ENCODE measurements around the gene NPAS2. TPM values are rescaled to one million over a fixed set of nuclear protein-coding genes. Genes with fewer than 3 reads are reported as not detected.

Gene NPAS2
- total RNA-seq, 1 experiment from 2014 or later, result 38.3 TPM

DNA sequence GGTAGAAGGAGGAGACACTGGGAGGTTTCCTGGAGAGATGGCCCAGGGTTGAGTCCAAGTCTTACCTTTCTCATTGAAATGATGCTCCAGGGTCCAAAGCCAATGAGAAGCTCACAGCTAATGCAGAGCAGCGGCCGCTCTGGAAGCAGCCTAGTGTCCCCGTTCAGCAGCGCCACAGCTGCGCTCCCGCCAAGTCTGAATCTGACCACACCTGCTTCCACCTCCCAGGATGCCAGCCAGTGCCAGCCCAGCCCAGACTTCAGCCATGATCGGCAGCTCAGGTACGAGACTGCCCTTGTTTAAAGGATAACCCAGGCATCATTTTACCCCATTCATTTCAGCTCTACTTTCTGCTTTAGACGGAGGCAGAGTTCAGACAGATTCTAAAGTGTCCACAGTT is 170.2 kb downstream of the NPAS2 start:
- H3K27me3 ChIP-seq (ENCODE audit: insufficient read depth, low read depth), result no peaks in the 10 kb centered on the region
- intact Hi-C loops (cut with micrococcal nuclease; ENCODE audit: unreplicated experiment), result no loop called here
- ChIA-PET CTCF (no interaction called here), POLR2A (ENCODE audit: unreplicated experiment) (no interaction called here)
- DNase-seq, result no peak
- H2AFZ ChIP-seq, result no peak overlapping the region
- no peak overlapping the region for H3K27ac ChIP-seq
- H3K4me3 ChIP-seq, result no peak overlapping the region
- no peak overlapping the region for H3K4me2 ChIP-seq
- no peak for TF ChIP-seq EZH2 (IDR thresholded peaks at IDR 0.05; ENCODE audit: low read depth)
- TF ChIP-seq, protein P1, sequence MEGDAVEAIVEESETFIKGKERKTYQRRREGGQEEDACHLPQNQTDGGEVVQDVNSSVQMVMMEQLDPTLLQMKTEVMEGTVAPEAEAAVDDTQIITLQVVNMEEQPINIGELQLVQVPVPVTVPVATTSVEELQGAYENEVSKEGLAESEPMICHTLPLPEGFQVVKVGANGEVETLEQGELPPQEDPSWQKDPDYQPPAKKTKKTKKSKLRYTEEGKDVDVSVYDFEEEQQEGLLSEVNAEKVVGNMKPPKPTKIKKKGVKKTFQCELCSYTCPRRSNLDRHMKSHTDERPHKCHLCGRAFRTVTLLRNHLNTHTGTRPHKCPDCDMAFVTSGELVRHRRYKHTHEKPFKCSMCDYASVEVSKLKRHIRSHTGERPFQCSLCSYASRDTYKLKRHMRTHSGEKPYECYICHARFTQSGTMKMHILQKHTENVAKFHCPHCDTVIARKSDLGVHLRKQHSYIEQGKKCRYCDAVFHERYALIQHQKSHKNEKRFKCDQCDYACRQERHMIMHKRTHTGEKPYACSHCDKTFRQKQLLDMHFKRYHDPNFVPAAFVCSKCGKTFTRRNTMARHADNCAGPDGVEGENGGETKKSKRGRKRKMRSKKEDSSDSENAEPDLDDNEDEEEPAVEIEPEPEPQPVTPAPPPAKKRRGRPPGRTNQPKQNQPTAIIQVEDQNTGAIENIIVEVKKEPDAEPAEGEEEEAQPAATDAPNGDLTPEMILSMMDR (conservative IDR thresholded peaks at IDR 0.05), result no peak
- H3K9me3 ChIP-seq (ENCODE audit: insufficient read depth, low read depth), result no peaks in the 10 kb centered on the region
- H3K9me2 ChIP-seq (ENCODE audit: insufficient read depth), result no peaks in the 10 kb centered on the region
- H3K79me2 ChIP-seq (ENCODE audit: low read depth), result no peaks in the 10 kb centered on the region
- H4K20me1 ChIP-seq (ENCODE audit: insufficient read depth), result peaks cover 6% of the 10 kb centered on the region; the same call in 1 of the 2 replicates
- peaks cover 21% of the 10 kb centered on the region; the same call in 1 of the 2 replicates for H3F3A ChIP-seq (ENCODE audit: insufficient read depth, low read depth)
- BruUV-seq (replicated peaks), result no TSS peak
- peaks cover 39% of the 10 kb centered on the region for H3K36me3 ChIP-seq (ENCODE audit: low read depth)
- no peaks in the 10 kb centered on the region for H3K4me1 ChIP-seq (replicated peaks; ENCODE audit: insufficient read depth)

DNA sequence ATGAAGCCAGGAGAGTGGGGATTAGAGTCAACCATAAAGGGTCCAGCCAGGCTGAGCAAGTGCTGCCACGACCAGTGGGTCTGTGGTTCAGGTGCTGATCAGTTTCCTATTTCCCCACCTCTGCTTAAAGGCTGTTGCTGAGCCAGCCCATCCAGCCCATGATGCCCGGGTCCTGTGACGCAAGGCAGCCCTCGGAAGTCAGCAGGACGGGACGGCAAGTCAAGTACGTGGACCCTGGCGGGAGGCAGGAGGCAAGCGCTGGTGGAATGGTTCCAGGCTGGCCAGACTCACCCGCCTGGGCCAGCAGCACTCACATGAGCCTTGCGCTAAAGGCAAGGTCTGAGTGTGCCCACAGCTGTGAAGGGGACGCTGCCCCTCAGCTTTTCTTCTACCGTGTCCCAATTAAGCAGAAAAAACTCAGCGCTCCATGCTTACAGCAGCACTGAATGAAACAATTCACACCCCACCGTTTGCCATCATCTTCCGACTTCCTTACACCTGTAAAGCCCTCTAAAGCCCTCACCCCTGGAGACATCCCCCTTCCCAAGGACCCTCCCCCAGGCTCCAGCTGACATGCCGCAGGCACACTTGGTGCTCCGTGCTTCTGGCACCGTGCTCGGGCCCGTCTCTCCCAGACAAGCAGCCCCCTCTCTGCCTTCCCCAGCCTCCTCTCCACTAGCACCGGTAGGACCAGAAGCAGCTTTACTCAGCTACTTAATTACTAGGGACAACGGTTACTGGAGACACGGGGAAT is 170.9 kb downstream of the NPAS2 start:
- DNase-seq, result no peak
- Histone ChIP-seq H3K27ac (no peak overlapping the region), H3F3A (ENCODE audit: insufficient read depth, low read depth) (peaks cover 15% of the 10 kb centered on the region; the same call in 1 of the 2 replicates), H3K27me3 (ENCODE audit: insufficient read depth, low read depth) (no peaks in the 10 kb centered on the region), H3K4me1 (replicated peaks; ENCODE audit: insufficient read depth) (no peaks in the 10 kb centered on the region), H3K79me2 (ENCODE audit: low read depth) (no peaks in the 10 kb centered on the region), H3K4me3 (no peak overlapping the region), H2AFZ (no peak overlapping the region), H3K9me3 (ENCODE audit: insufficient read depth, low read depth) (no peaks in the 10 kb centered on the region), H3K4me2 (no peak overlapping the region), H3K9me2 (ENCODE audit: insufficient read depth) (no peaks in the 10 kb centered on the region), H4K20me1 (ENCODE audit: insufficient read depth) (peaks cover 4% of the 10 kb centered on the region; the same call in 1 of the 2 replicates), H3K36me3 (ENCODE audit: low read depth) (peaks cover 32% of the 10 kb centered on the region)
- intact Hi-C loops (cut with micrococcal nuclease; ENCODE audit: unreplicated experiment), result no loop called here
- BruUV-seq (replicated peaks), result no TSS peak
- no peak for TF ChIP-seq EZH2 (IDR thresholded peaks at IDR 0.05; ENCODE audit: low read depth)
- TF ChIP-seq, protein P1 (conservative IDR thresholded peaks at IDR 0.05), result no peak
- ChIA-PET POLR2A (ENCODE audit: unreplicated experiment) (no interaction called here), CTCF (no interaction called here)

DNA sequence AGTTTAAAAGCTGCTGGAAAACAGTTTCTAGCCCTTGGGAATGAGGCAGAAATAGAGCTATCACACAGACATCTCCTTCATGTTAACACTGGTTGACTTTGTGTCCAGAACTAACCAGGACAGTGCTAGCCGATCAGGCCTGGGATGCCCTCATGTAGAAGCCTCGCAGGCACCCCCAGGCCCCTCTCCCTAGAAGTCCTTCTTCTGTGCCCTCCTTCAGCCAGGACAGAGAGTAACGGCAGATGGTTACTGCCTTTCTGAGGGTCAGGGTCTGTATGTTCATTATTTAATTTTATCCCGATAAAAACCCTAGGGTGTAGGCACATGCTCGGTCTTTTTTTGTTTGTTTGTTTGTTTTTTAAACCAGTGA is 171.4 kb downstream of the NPAS2 start:
- CTCF ChIA-PET, result no interaction called here
- peaks cover 4% of the 10 kb centered on the region; the same call in 1 of the 2 replicates for H4K20me1 ChIP-seq (ENCODE audit: insufficient read depth)
- H3K4me1 ChIP-seq (replicated peaks; ENCODE audit: insufficient read depth), result no peaks in the 10 kb centered on the region
- H3K9me3 ChIP-seq (ENCODE audit: insufficient read depth, low read depth), result no peaks in the 10 kb centered on the region
- H3K4me3 ChIP-seq, result no peak overlapping the region
- no peak for DNase-seq
- H3K27ac ChIP-seq, result no peak overlapping the region
- no TSS peak for BruUV-seq (replicated peaks)
- TF ChIP-seq EZH2 (IDR thresholded peaks at IDR 0.05; ENCODE audit: low read depth), result no peak
- TF ChIP-seq, protein P1 (conservative IDR thresholded peaks at IDR 0.05), result no peak
- H3K27me3 ChIP-seq (ENCODE audit: insufficient read depth, low read depth), result no peaks in the 10 kb centered on the region
- no peaks in the 10 kb centered on the region for H3K79me2 ChIP-seq (ENCODE audit: low read depth)
- H3K36me3 ChIP-seq (ENCODE audit: low read depth), result peaks cover 34% of the 10 kb centered on the region
- POLR2A ChIA-PET (ENCODE audit: unreplicated experiment), result no interaction called here
- intact Hi-C loops (cut with micrococcal nuclease; ENCODE audit: unreplicated experiment), result no loop called here
- H3K9me2 ChIP-seq (ENCODE audit: insufficient read depth), result no peaks in the 10 kb centered on the region
- H2AFZ ChIP-seq, result no peak overlapping the region
- H3K4me2 ChIP-seq, result no peak overlapping the region
- H3F3A ChIP-seq (ENCODE audit: insufficient read depth, low read depth), result peaks cover 14% of the 10 kb centered on the region; the same call in 1 of the 2 replicates

Measured in PC-9 (cell line).